Choroid plexus epithelial cell (primary cell): Measurements from ENCODE around the gene MRPS10.
A peak's percentile ranks its signal among the peaks of the same experiment; 100 is the strongest.

Source experiments
- DNase-seq: peaks from one replicate; pipeline ENCODE4 v3.0.0-alpha.2; 2010; ENCODE audit warnings: low read depth
- H3K4me3 ChIP-seq: 2 replicates; pipeline ENCODE4 v1.5.1; 2011; ENCODE audit warnings: low read depth, mild to moderate bottlenecking, control low read depth, low read length, moderate library complexity
- CTCF ChIP-seq: conservative IDR thresholded peaks from 2 replicates; pipeline ENCODE4 v1.5.1; 2011; ENCODE audit warnings: low read depth, mild to moderate bottlenecking, control low read depth, inconsistent platforms, low read length, moderate library complexity

MRPS10 gene

GRCh38 chr6:42239736-42240375 is 22.2 kb upstream of the MRPS10 start:
- no peak overlapping the region for H3K4me3 ChIP-seq
- TF ChIP-seq CTCF = no peak
- DNase-seq = peak; percentile 42

GRCh38 chr6:42239333-42239732 is 21.7 kb upstream of the MRPS10 start:
- no peak overlapping the region for H3K4me3 ChIP-seq
- DNase-seq = peak; percentile 42
- TF ChIP-seq CTCF = no peak

- H3K4me3 ChIP-seq = no peak overlapping the region
- TF ChIP-seq CTCF = no peak
- DNase-seq = no peak
Observed at GRCh38 chr6:42237857-42238256, 20.2 kb upstream of the MRPS10 start.

GRCh38 chr6:42236682-42237473 is 19.2 kb upstream of the MRPS10 start:
- DNase-seq = no peak
- TF ChIP-seq CTCF = no peak
- H3K4me3 ChIP-seq = no peak overlapping the region

GRCh38 chr6:42236030-42236429 is 18.4 kb upstream of the MRPS10 start:
- no peak overlapping the region for H3K4me3 ChIP-seq
- DNase-seq = no peak
- TF ChIP-seq CTCF = no peak

- TF ChIP-seq CTCF = no peak
- no peak for DNase-seq
- H3K4me3 ChIP-seq = no peak overlapping the region
Observed at GRCh38 chr6:42232035-42232434, 14.4 kb upstream of the MRPS10 start.
